Brain microvascular endothelial cell (primary cell): ENCODE data around the gene LCP1.

Experiments
- DNase-seq: peaks from one replicate; pipeline ENCODE4 v3.0.0-alpha.2; 2020
- H3K27ac ChIP-seq: fragments of 250-450 bp; sonication (Bioruptor Pico); 2 replicates; pipeline ENCODE4 v1.5.1; 2020; ENCODE audit warnings: mild to moderate bottlenecking, moderate library complexity
- H3K27me3 ChIP-seq: fragments of 250-450 bp; sonication (Bioruptor Pico); replicated peaks from 2 replicates; pipeline ENCODE4 v1.5.1; 2020; ENCODE audit warnings: mild to moderate bottlenecking
- H3K36me3 ChIP-seq: fragments of 250-450 bp; sonication (Bioruptor Pico); replicated peaks from 2 replicates; pipeline ENCODE4 v1.5.1; 2020; ENCODE audit warnings: mild to moderate bottlenecking
- H3K4me3 ChIP-seq: 2 replicates; pipeline ENCODE4 v1.5.1; 2011; ENCODE audit warnings: low read depth, mild to moderate bottlenecking, control low read depth, low read length, moderate library complexity
- CTCF ChIP-seq: IDR thresholded peaks from 2 replicates; pipeline ENCODE4 v1.5.1; 2011; ENCODE audit warnings: low read depth, mild to moderate bottlenecking, moderate library complexity, low read length, control low read depth, inconsistent platforms; ENCODE audit errors: missing control alignments
- in situ Hi-C: cut with HindIII; loops from 2 replicates; pipeline ENCODE4 v1.10.0; 2017; ENCODE audit warnings: low sequenced_read_pairs, low pct_ligation_motif_present

Gene LCP1

GRCh38 chr13:46122304-46122703 lies 59.7 kb downstream of the LCP1 start:
- TF ChIP-seq CTCF, result no peak
- no peak for DNase-seq
- Histone ChIP-seq H3K27ac (no peak overlapping the region), H3K27me3 (no peaks in the 10 kb centered on the region), H3K36me3 (no peaks in the 10 kb centered on the region), H3K4me3 (no peak overlapping the region)
- in situ Hi-C loops, result no loop called here

GRCh38 chr13:46121597-46122163 lies 60.3 kb downstream of the LCP1 start:
- no peaks in the 10 kb centered on the region for H3K27me3 ChIP-seq
- no peak for TF ChIP-seq CTCF
- no peak overlapping the region for H3K4me3 ChIP-seq
- H3K27ac ChIP-seq, result no peak overlapping the region
- in situ Hi-C loops, result no loop called here
- H3K36me3 ChIP-seq, result no peaks in the 10 kb centered on the region
- DNase-seq, result no peak

GRCh38 chr13:46121033-46121432 lies 60.9 kb downstream of the LCP1 start:
- DNase-seq, result no peak
- no peak overlapping the region for H3K4me3 ChIP-seq
- H3K27me3 ChIP-seq, result no peaks in the 10 kb centered on the region
- no peaks in the 10 kb centered on the region for H3K36me3 ChIP-seq
- in situ Hi-C loops, result no loop called here
- TF ChIP-seq CTCF, result no peak
- H3K27ac ChIP-seq, result no peak overlapping the region

GRCh38 chr13:46119883-46120614 lies 61.9 kb downstream of the LCP1 start:
- H3K4me3 ChIP-seq, result no peak overlapping the region
- H3K27me3 ChIP-seq, result no peaks in the 10 kb centered on the region
- no peaks in the 10 kb centered on the region for H3K36me3 ChIP-seq
- in situ Hi-C loops, result no loop called here
- no peak overlapping the region for H3K27ac ChIP-seq
- DNase-seq, result peak; percentile 65
- TF ChIP-seq CTCF, result no peak

GRCh38 chr13:46116653-46117502 lies 65.1 kb downstream of the LCP1 start:
- no peak overlapping the region for H3K27ac ChIP-seq
- H3K4me3 ChIP-seq, result no peak overlapping the region
- no peak for DNase-seq
- H3K36me3 ChIP-seq, result no peaks in the 10 kb centered on the region
- in situ Hi-C loops, result no loop called here
- H3K27me3 ChIP-seq, result no peaks in the 10 kb centered on the region
- TF ChIP-seq CTCF, result no peak
